Gastroesophageal sphincter (tissue), 4 donors: Measurements from ENCODE around the gene GGTA1. TPM values are rescaled to one million over a fixed set of nuclear protein-coding genes. Genes with fewer than 3 reads are reported as not detected.

Experiments used
- ATAC-seq: fragments of 150-250 bp; one replicate; pipeline ENCODE4 v1.9.1; 2016; ENCODE audit warnings: mild to moderate bottlenecking, moderate library complexity
- H3K27ac ChIP-seq, 4 donors: fragments of 200-600 bp; sonication (generic) in 3 of 4; 1 replicate in 3 of 4; 2 replicates in 1 of 4; pipeline ENCODE4 v1.5.1; 2016 to 2019
- H3K27me3 ChIP-seq: fragments of 200-600 bp; sonication (generic); one replicate; pipeline ENCODE4 v1.5.1; 2019
- H3K36me3 ChIP-seq, 2 donors: fragments of 200-600 bp; sonication (generic); one replicate each; pipeline ENCODE4 v1.5.1; 2019; ENCODE audit warnings: control low read depth in 1 of 2
- H3K4me1 ChIP-seq, 3 donors: fragments of 200-600 bp; sonication (generic); 1 replicate in 2 of 3; 2 replicates in 1 of 3; pipeline ENCODE4 v1.5.1; 2016 to 2019; ENCODE audit warnings: control low read depth in 2 of 3
- H3K4me3 ChIP-seq, 2 donors: fragments of 200-600 bp; sonication (generic); one replicate each; pipeline ENCODE4 v1.5.1; 2019; ENCODE audit warnings: mild to moderate bottlenecking in 1 of 2, moderate library complexity in 1 of 2
- H3K9me3 ChIP-seq, 3 donors: fragments of 200-600 bp; sonication (generic); one replicate each; pipeline ENCODE4 v1.5.1; 2017 to 2019; ENCODE audit warnings: control low read depth in 2 of 3
- CTCF ChIP-seq, 4 experiments: fragments of 200-600 bp in 2 of 4; fragments of 450-650 bp in 2 of 4; sonication (generic) in 1 of 4; IDR thresholded peaks; one replicate each; pipeline ENCODE4 v1.5.1; 2017 to 2019; ENCODE audit warnings: antibody characterized with exemption in 4 of 4, mild to moderate bottlenecking in 2 of 4, moderate library complexity in 2 of 4
- EP300 ChIP-seq: sonication (generic); formaldehyde crosslinking; IDR thresholded peaks from one replicate; pipeline ENCODE4 v1.6.1; 2017; ENCODE audit warnings: antibody characterized with exemption, mild to moderate bottlenecking
- POLR2A ChIP-seq, 2 donors: fragments of 450-650 bp; IDR thresholded peaks; one replicate each; pipeline ENCODE4 v1.6.1; 2017; ENCODE audit warnings: antibody characterized with exemption in 2 of 2, mild to moderate bottlenecking in 2 of 2, moderate library complexity in 1 of 2
- POLR2AphosphoS5 ChIP-seq: sonication (generic); formaldehyde crosslinking; IDR thresholded peaks from one replicate; pipeline ENCODE4 v1.6.1; 2017; ENCODE audit warnings: antibody characterized with exemption
- WGBS, 2 donors: methylation state at CpG; one replicate each; pipeline ENCODE4 v1.1.5; 2018; ENCODE audit warnings: low coverage in 1 of 2; 5-methylcytosine and 5-hydroxymethylcytosine counted together
- total RNA-seq, 4 donors: library from RNA; depleted of rRNA; stranded (reverse); fragments of >200 nt; gene quantifications; one replicate each; pipeline ENCODE4 v1.1.0, GENCODE V29; 2016

GGTA1 gene
- total RNA-seq: 10 to 100 TPM in 1 of 4 donors, 1 to 10 TPM in 3; 5.1 to 22.2 (median 7.2) TPM

GRCh38 chr9:121499427-121500164 is at the start of gene GGTA1:
TSS of gene GGTA1 (minus strand) at chr9:121499844. CDS start at chr9:121467922, 31,922 bp downstream.
- 0% methylated on average over 13 of the region's 72 CpGs; no CpG with 5 or more reads in 1 of the 2 donors for WGBS, 2 donors
- peak within 1 kb of the TSS in 3 of 4 donors; percentile 61 to 82 (median 77) for H3K27ac ChIP-seq
- no peaks in the 10 kb centered on the region for H3K27me3 ChIP-seq
- peak; percentile 77 for ATAC-seq
- H3K9me3 ChIP-seq: no peaks in the 10 kb centered on the region
- peak; percentile 50 to 55 for TF ChIP-seq POLR2A (IDR thresholded peaks at IDR 0.05)
- peak in 1 of 4 experiments; percentile 7 for TF ChIP-seq CTCF (IDR thresholded peaks at IDR 0.05)
- TF ChIP-seq POLR2AphosphoS5: no peak
- TF ChIP-seq EP300: no peak
- H3K4me1 ChIP-seq: peaks cover 0 to 34% (median 7%) of the 10 kb centered on the region in 3 donors
- H3K36me3 ChIP-seq: no peaks in the 10 kb centered on the region
- peak within 1 kb of the TSS; percentile 41 to 68 for H3K4me3 ChIP-seq

GRCh38 chr9:121548666-121549065 is 49.0 kb upstream of the GGTA1 start:
- TF ChIP-seq CTCF (IDR thresholded peaks at IDR 0.05) (no peak), POLR2AphosphoS5 (no peak), EP300 (no peak), POLR2A (IDR thresholded peaks at IDR 0.05) (no peak)
- H3K4me3 ChIP-seq: no peak overlapping the region

GRCh38 chr9:121545875-121546423 is 46.3 kb upstream of the GGTA1 start:
- H3K9me3 ChIP-seq: no peaks in the 10 kb centered on the region
- H3K27me3 ChIP-seq: no peaks in the 10 kb centered on the region
- no CpG with 5 or more reads among the region's 27 CpGs for whole genome bisulfite sequencing, 2 donors
- peak; percentile 96 for ATAC-seq
- H3K27ac ChIP-seq: peak overlapping the region in 1 of 4 donors; percentile 45
- no peaks in the 10 kb centered on the region for H3K36me3 ChIP-seq
- H3K4me1 ChIP-seq: peaks cover 0 to 25% (median 7%) of the 10 kb centered on the region in 3 donors
- TF ChIP-seq POLR2A (IDR thresholded peaks at IDR 0.05) (no peak), EP300 (no peak), CTCF (IDR thresholded peaks at IDR 0.05) (peak in 3 of 4 experiments; percentile 93 to 98 (median 97)), POLR2AphosphoS5 (peak; percentile 56)
- peak overlapping the region in 1 of 2 donors; percentile 37 for H3K4me3 ChIP-seq

More at GRCh38 chr9:121548666-121549065, 49.0 kb upstream of the GGTA1 start:
- Histone ChIP-seq H3K27me3 (no peaks in the 10 kb centered on the region), H3K9me3 (no peaks in the 10 kb centered on the region), H3K4me1 (peaks cover 0 to 26% (median 7%) of the 10 kb centered on the region in 3 donors), H3K27ac (no peak overlapping the region), H3K36me3 (no peaks in the 10 kb centered on the region)
- ATAC-seq: no peak
- 77 to 86% methylated on average over 2 of the region's 2 CpGs for WGBS, 2 donors

DNA sequence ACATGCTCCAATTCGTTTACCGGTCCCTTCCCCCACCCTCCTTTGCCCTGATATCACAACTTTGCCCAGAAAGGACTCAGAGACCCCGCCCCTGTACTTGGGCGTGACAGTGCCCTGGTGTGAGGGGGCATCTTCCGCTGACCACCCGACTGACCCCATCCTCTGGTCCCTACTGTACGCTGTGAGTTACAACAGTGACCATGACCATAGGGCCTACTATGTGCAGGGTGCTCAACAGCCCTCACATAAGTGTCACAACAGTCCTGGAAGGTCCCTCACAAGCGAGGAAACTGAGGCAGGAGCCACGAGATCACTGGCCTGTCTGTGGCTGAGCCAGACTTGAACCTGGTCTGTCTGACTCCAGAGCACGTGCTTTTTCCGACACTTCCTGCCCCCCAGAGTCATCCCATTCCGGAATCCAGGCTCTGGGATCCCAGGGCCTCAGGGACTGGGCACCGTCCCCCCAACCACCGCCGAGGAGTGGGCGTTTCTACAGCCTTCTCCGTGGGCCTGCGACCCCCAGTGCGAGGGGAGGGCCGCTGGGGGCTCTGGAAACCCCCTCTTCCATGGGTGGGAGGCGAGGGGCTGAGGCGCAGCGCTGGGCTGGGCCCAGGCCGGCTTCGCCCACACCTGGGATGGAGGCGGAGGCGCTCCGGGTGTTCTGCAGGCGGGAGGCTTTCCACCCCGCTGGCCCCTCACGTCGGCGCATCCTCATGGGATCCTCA is 45.7 kb upstream of the GGTA1 start:
- Histone ChIP-seq H3K27me3 (no peaks in the 10 kb centered on the region), H3K4me1 (peaks cover 0 to 18% (median 6%) of the 10 kb centered on the region in 3 donors), H3K4me3 (no peak overlapping the region), H3K9me3 (no peaks in the 10 kb centered on the region), H3K27ac (peak overlapping the region in 1 of 4 donors; percentile 45), H3K36me3 (no peaks in the 10 kb centered on the region)
- WGBS, 2 donors: 42 to 57% methylated on average over 2 to 5 of the region's 33 CpGs
- TF ChIP-seq CTCF (IDR thresholded peaks at IDR 0.05) (no peak), POLR2A (IDR thresholded peaks at IDR 0.05) (no peak), EP300 (no peak), POLR2AphosphoS5 (no peak)
- no peak for ATAC-seq
